HS-5 (cell line): ENCODE results near the gene RNFT2.
"Not testable (repeated sequence)": the region's sequence is repeated elsewhere in the genome, so short reads cannot be mapped to it uniquely, and the experiment has no call there.

Source experiments
- DNase-seq: peaks from one replicate; pipeline ENCODE4 v3.0.0-alpha.2; 2012; ENCODE audit warnings: low read depth

Gene RNFT2

GRCh38 chr12:116710370-116711150 lies 27.6 kb upstream of the RNFT2 start:
- DNase-seq, result no peak

GRCh38 chr12:116712458-116713303 lies 25.4 kb upstream of the RNFT2 start:
- no peak for DNase-seq

GRCh38 chr12:116713527-116713926 lies 24.6 kb upstream of the RNFT2 start:
- DNase-seq, result no peak

GRCh38 chr12:116714175-116714574 lies 23.9 kb upstream of the RNFT2 start:
- no peak for DNase-seq

- DNase-seq, result no peak
These were observed 20.4 kb upstream of the RNFT2 start for GRCh38 chr12:116717466-116718437.

- DNase-seq, result no peak
These were observed 19.3 kb upstream of the RNFT2 start for GRCh38 chr12:116718655-116719454.

GRCh38 chr12:116719731-116720528 lies 18.2 kb upstream of the RNFT2 start:
- DNase-seq, result no peak

GRCh38 chr12:116722245-116722644 lies 15.9 kb upstream of the RNFT2 start:
- no peak for DNase-seq

- no peak for DNase-seq
These were observed 11.4 kb upstream of the RNFT2 start for GRCh38 chr12:116726694-116727093.

GRCh38 chr12:116727261-116727660 lies 10.9 kb upstream of the RNFT2 start:
- DNase-seq, result no peak

GRCh38 chr12:116727891-116728290 lies 10.2 kb upstream of the RNFT2 start:
- no peak for DNase-seq

- DNase-seq, result no peak
These were observed 6.3 kb upstream of the RNFT2 start for GRCh38 chr12:116731801-116732200.

- DNase-seq, result no peak
These were observed 3.9 kb upstream of the RNFT2 start for GRCh38 chr12:116734156-116734768.

- DNase-seq, result no peak
These were observed 3.0 kb upstream of the RNFT2 start for GRCh38 chr12:116735084-116735483.

- DNase-seq, result no peak
These were observed 2.0 kb upstream of the RNFT2 start for GRCh38 chr12:116735951-116736599.

GRCh38 chr12:116736962-116737773 lies 947 bp upstream of the RNFT2 start:
- DNase-seq, result no peak

GRCh38 chr12:116739381-116739887 lies 1.3 kb downstream of the RNFT2 start:
- DNase-seq, result no peak

- DNase-seq, result not testable (repeated sequence)
These were observed 4.7 kb downstream of the RNFT2 start for GRCh38 chr12:116742787-116743186.
